DMS53 treated with DMSO at 0.1 percent for 48 hours (cell line): ENCODE results near the gene SLC38A4.

Experiments used
- DNase-seq: peaks from one replicate; lab custom pipeline; 2025; ENCODE audit not compliant: unreplicated experiment; lab: John Stamatoyannopoulos, UW

SLC38A4 gene

GRCh38 chr12:46717868-46718267 lies 107.9 kb downstream of the SLC38A4 start:
- DNase-seq, result no peak

GRCh38 chr12:46717159-46717558 lies 108.6 kb downstream of the SLC38A4 start:
- DNase-seq, result no peak
